Hepatocyte (in vitro differentiated cells): ENCODE results near the gene RETN.

Source experiments
- CTCF ChIP-seq: fragments of 200-600 bp; sonication (generic); IDR thresholded peaks from 2 replicates; pipeline ENCODE4 v1.5.1; 2016; ENCODE audit warnings: antibody characterized with exemption, mild to moderate bottlenecking; ENCODE audit not compliant: poor library complexity
- EZH2 ChIP-seq: fragments of 200-600 bp; sonication (generic); IDR thresholded peaks from 2 replicates; pipeline ENCODE4 v1.6.1; 2016; ENCODE audit warnings: antibody characterized with exemption, mild to moderate bottlenecking, borderline replicate concordance
- EZH2phosphoT487 ChIP-seq: fragments of 200-600 bp; sonication (generic); IDR thresholded peaks from one replicate; pipeline ENCODE4 v1.6.1; 2018; ENCODE audit warnings: antibody characterized with exemption, mild to moderate bottlenecking, low read depth, moderate library complexity; ENCODE audit not compliant: unreplicated experiment, severe bottlenecking

GRCh38 chr19:7648265-7649014 is 20.4 kb upstream of the RETN start:
- no peak for TF ChIP-seq CTCF
- TF ChIP-seq EZH2phosphoT487 = no peak
- no peak for TF ChIP-seq EZH2
